Fibroblast of pulmonary artery (primary cell): ENCODE results near the gene DCST1.

Experiments used
- DNase-seq: peaks from one replicate; pipeline ENCODE4 v3.0.0-alpha.2; 2010; ENCODE audit warnings: low read depth
- H3K4me3 ChIP-seq: replicated peaks from 2 replicates; pipeline ENCODE4 v1.5.1; 2011; ENCODE audit warnings: low read depth, mild to moderate bottlenecking, control low read depth, low read length, moderate library complexity
- TF ChIP-seq, protein P1 (sequence below): IDR thresholded peaks from 2 replicates; pipeline ENCODE4 v1.5.1; 2011; ENCODE audit warnings: mild to moderate bottlenecking, control low read depth, low read length, inconsistent platforms; ENCODE audit errors: missing control alignments

Gene DCST1

DNA sequence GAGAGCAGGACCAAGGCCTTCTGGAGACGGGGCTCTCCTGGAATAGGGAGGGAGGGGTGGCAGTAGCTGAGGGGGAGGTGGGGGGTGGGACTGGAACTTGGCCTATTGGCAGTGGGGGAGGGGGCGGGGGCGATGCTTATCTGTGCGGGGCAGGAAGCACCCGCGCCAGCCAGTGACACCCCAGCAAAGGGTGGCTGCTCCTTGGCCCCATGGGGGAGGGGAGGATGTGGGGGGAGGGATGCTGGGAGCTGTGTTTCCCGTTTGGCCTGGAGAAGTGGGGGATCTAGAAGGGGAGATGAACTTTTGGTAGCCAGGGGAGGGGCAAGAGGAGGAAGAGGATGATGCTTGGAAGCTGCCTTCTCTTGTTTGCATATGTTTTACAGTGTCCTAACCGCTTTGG, 20.0 kb upstream of the DCST1 start:
- TF ChIP-seq, protein P1, sequence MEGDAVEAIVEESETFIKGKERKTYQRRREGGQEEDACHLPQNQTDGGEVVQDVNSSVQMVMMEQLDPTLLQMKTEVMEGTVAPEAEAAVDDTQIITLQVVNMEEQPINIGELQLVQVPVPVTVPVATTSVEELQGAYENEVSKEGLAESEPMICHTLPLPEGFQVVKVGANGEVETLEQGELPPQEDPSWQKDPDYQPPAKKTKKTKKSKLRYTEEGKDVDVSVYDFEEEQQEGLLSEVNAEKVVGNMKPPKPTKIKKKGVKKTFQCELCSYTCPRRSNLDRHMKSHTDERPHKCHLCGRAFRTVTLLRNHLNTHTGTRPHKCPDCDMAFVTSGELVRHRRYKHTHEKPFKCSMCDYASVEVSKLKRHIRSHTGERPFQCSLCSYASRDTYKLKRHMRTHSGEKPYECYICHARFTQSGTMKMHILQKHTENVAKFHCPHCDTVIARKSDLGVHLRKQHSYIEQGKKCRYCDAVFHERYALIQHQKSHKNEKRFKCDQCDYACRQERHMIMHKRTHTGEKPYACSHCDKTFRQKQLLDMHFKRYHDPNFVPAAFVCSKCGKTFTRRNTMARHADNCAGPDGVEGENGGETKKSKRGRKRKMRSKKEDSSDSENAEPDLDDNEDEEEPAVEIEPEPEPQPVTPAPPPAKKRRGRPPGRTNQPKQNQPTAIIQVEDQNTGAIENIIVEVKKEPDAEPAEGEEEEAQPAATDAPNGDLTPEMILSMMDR, result no peak
- H3K4me3 ChIP-seq, result no peak overlapping the region
- no peak for DNase-seq

DNA sequence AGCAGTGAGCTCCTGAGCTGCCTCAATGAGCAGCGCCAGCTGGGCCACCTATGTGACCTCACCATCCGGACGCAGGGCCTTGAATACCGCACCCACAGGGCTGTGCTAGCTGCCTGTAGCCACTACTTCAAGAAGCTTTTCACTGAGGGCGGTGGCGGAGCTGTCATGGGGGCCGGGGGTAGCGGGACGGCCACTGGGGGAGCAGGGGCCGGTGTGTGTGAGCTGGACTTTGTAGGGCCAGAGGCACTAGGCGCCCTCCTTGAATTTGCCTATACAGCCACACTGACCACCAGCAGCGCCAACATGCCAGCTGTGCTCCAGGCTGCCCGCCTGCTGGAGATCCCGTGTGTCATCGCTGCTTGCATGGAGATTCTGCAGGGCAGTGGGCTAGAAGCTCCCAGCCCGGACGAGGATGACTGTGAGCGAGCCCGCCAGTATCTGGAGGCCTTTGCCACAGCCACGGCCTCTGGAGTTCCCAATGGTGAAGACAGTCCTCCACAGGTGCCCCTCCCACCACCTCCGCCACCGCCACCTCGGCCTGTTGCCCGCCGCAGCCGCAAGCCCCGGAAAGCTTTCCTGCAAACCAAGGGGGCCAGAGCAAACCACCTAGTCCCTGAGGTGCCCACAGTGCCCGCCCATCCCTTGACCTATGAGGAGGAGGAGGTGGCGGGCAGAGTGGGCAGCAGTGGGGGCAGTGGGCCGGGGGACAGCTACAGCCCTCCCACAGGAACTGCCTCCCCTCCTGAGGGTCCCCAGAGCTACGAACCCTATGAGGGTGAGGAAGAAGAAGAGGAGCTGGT, 18.7 kb upstream of the DCST1 start:
- no peak overlapping the region for H3K4me3 ChIP-seq
- no peak for DNase-seq
- TF ChIP-seq, protein P1, result no peak

DNA sequence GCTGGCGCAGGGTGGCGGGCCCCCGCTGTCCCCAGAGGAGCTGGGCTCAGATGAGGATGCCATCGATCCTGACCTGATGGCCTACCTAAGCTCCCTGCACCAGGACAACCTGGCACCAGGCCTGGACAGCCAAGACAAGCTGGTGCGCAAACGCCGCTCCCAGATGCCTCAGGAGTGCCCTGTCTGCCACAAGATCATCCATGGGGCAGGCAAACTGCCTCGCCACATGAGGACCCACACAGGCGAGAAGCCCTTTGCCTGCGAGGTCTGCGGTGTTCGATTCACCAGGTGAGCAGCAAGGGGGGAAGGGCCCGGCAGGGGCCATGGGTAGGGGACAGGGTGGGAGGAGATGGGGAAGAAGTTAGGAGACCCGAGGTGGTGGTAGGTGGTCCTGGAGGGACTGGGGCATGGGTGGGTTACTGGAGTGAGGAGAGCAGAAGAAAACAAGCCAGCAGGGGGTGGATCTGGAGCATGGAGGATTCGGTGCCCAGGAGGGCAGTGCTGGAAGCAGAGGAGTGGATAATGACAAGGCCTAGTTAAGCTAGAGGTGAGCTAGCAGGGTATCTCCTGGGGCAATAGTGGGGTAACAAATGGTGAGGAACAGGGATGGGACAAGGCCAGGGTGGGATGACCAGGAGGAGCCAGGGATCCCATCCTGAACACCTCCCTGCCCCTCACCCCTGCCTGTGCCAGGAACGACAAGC, 17.9 kb upstream of the DCST1 start:
- TF ChIP-seq, protein P1, result no peak
- no peak overlapping the region for H3K4me3 ChIP-seq
- DNase-seq, result no peak

DNA sequence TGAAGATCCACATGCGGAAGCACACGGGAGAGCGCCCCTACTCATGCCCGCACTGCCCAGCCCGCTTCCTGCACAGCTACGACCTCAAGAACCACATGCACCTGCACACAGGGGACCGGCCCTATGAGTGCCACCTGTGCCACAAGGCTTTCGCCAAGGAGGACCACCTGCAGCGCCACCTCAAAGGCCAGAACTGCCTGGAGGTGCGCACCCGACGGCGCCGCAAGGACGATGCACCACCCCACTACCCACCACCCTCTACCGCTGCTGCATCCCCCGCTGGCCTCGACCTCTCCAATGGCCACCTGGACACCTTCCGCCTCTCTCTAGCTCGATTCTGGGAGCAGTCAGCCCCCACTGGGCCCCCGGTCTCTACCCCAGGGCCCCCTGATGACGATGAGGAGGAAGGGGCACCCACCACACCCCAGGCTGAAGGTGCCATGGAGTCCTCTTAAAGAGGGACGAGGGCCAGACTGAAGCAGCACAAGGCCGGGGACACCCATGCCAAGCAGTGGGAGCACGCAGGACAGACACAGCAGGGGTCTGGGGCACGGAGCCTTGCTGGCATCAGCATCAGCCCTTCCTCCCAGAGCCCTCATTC, 17.3 kb upstream of the DCST1 start:
- TF ChIP-seq, protein P1, result no peak
- no peak for DNase-seq
- no peak overlapping the region for H3K4me3 ChIP-seq

DNA sequence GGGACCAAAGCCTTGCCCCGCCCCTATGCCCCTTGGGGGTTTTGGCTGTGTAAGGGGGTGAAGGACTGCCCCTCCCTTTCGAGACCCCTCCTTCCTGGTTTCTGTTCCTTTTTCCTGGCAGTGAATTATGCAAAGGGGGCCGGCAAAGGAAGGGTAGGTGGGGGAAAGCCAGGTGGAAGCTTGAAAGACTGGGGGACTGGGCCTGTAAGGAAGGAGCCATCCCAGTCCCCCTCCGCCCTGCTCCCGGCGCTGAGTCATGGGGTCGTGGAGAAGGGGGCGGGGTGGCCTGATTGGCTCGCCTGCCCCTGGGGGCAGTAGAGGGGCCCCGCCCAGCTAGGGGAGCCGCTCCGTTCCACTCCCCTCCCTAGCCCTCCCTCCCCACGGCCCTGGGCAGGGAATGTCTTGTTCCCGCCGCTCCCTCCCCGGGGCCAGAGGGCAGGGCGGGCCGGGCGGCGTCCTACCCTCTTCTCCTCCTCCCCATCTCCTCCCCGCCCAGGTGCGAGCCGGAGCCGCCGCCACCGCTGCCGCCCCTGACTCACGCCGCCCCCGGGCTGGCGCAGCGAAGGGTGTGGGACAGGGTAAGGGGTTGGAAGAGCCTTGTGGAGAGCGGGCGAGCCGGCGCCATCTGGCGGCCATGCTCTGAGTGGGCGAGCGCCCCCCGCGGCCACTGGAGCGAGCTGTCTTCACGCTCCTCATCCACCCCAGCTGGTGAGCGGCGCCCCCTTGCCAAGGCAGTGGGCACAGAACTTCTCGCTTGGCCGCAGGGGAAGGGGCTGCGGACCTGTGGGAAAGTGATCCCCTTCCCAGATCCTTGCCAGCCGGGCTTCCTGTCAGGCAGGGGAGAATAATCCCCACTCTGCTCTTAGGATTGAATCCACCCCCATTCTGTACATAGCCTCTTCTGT, 16.3 kb upstream of the DCST1 start:
- TF ChIP-seq, protein P1, result peak; percentile 90
- peak overlapping the region; percentile 41 for H3K4me3 ChIP-seq
- peak; percentile 86 for DNase-seq

DNA sequence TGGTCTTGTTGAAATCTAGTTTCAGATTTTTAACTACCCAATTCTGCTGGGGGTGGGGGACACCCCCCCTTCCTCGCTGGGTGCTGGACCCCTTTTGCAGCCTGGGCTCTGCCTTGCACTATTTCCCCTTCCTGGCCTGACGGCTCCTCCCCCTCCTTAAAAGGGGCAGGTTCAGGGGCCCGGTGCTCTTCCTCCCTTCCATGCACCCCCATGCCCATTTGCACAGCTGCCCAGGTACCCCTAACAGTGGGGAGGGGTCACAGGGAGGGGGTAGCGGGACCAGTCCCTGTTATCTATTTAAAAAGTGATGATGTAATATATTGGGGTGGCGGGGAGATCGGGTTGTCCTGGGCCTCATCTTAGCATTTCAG, 15.7 kb upstream of the DCST1 start:
- TF ChIP-seq, protein P1, result no peak
- H3K4me3 ChIP-seq, result peak overlapping the region; percentile 41
- DNase-seq, result no peak
